GF-D8 (cell line): ENCODE measurements around the gene RAP2A.

Experiments used
- DNase-seq: peaks from one replicate; lab custom pipeline; 2025; lab: John Stamatoyannopoulos, UW

The RAP2A gene

GRCh38 chr13:97422118-97423054 is 11.6 kb upstream of the RAP2A start:
- DNase-seq: no peak

GRCh38 chr13:97423300-97424045 is 10.5 kb upstream of the RAP2A start:
- no peak for DNase-seq

- DNase-seq: no peak
Measured at GRCh38 chr13:97425590-97425989, 8.4 kb upstream of the RAP2A start.

- DNase-seq: no peak
Measured at GRCh38 chr13:97426695-97427094, 7.3 kb upstream of the RAP2A start.

- DNase-seq: no peak
Measured at GRCh38 chr13:97429681-97430081, 4.3 kb upstream of the RAP2A start.

- no peak for DNase-seq
Measured at GRCh38 chr13:97430296-97430695, 3.7 kb upstream of the RAP2A start.

GRCh38 chr13:97431171-97431764 is 2.7 kb upstream of the RAP2A start:
- DNase-seq: no peak

- DNase-seq: no peak
Measured at GRCh38 chr13:97432232-97432916, 1.6 kb upstream of the RAP2A start.

- DNase-seq: peak; percentile 100
Measured at GRCh38 chr13:97432917-97433726, 847 bp upstream of the RAP2A start.

GRCh38 chr13:97434397-97435201 is 630 bp downstream of the RAP2A start:
- DNase-seq: no peak

- DNase-seq: no peak
Measured at GRCh38 chr13:97435323-97435722, 1.4 kb downstream of the RAP2A start.

GRCh38 chr13:97435794-97436193 is 1.8 kb downstream of the RAP2A start:
- DNase-seq: no peak

GRCh38 chr13:97436845-97437244 is 2.9 kb downstream of the RAP2A start:
- no peak for DNase-seq

GRCh38 chr13:97437729-97438128 is 3.8 kb downstream of the RAP2A start:
- DNase-seq: no peak

- no peak for DNase-seq
Measured at GRCh38 chr13:97438856-97439595, 5.1 kb downstream of the RAP2A start.

GRCh38 chr13:97440598-97441170 is 6.7 kb downstream of the RAP2A start:
- no peak for DNase-seq

- DNase-seq: no peak
Measured at GRCh38 chr13:97441368-97441767, 7.4 kb downstream of the RAP2A start.

- DNase-seq: no peak
Measured at GRCh38 chr13:97445522-97446187, 11.7 kb downstream of the RAP2A start.

GRCh38 chr13:97446448-97446847 is 12.5 kb downstream of the RAP2A start:
- no peak for DNase-seq
